Prostate gland (tissue), 2 donors: Measurements from ENCODE around the gene MLST8. TPM values are rescaled to one million over a fixed set of nuclear protein-coding genes. Genes with fewer than 3 reads are reported as not detected.

ENCODE experiments used
- DNase-seq: peaks from one replicate; pipeline ENCODE4 v3.0.0-alpha.2; 2019; ENCODE audit warnings: low spot score
- H3K27ac ChIP-seq, 2 donors: fragments of 200-600 bp; sonication (generic); 2 replicates each; pipeline ENCODE4 v1.5.1; 2017 to 2019
- H3K27me3 ChIP-seq: fragments of 200-600 bp; sonication (generic); replicated peaks from 2 replicates; pipeline ENCODE4 v1.5.1; 2019; ENCODE audit not compliant: insufficient read depth
- H3K36me3 ChIP-seq, 2 donors: fragments of 200-600 bp; sonication (generic); 1 replicate in 1 of 2; 2 replicates in 1 of 2; pipeline versions ENCODE4 v1.5.1 to v1.8.1; 2017 to 2019
- H3K4me1 ChIP-seq: fragments of 200-600 bp; sonication (generic); replicated peaks from 2 replicates; pipeline ENCODE4 v1.5.1; 2019
- H3K4me3 ChIP-seq, 2 donors: fragments of 200-600 bp; sonication (generic); 2 replicates each; pipeline ENCODE4 v1.5.1; 2017 to 2019
- H3K9me3 ChIP-seq: fragments of 200-600 bp; sonication (generic); 2 replicates; pipeline ENCODE4 v1.5.1; 2017
- POLR2A ChIP-seq: fragments of 450-650 bp; IDR thresholded peaks from one replicate; pipeline ENCODE4 v1.6.1; 2016; ENCODE audit warnings: antibody characterized with exemption, mild to moderate bottlenecking
- POLR2AphosphoS5 ChIP-seq: sonication (generic); formaldehyde crosslinking; IDR thresholded peaks from one replicate; pipeline ENCODE4 v1.6.1; 2017; ENCODE audit warnings: antibody characterized with exemption
- WGBS: methylation state at CpG from one replicate; pipeline ENCODE4 v1.1.5; 2018; 5-methylcytosine and 5-hydroxymethylcytosine counted together
- intact Hi-C: fragments of 100-400 bp; cut with DNase I; formaldehyde crosslinking; loops from one replicate; pipeline ENCODE4 v1.14.2; 2022
- total RNA-seq, 2 donors: library from RNA; depleted of rRNA; stranded (reverse); fragments of >200 nt; gene quantifications; one replicate each; pipeline ENCODE4 v1.1.0, GENCODE V29; 2016
- TF ChIP-seq, protein P1 (sequence below), 4 experiments: fragments of 200-600 bp in 2 of 4; fragments of 450-650 bp in 2 of 4; sonication (generic) in 2 of 4; IDR thresholded peaks; 1 replicate in 3 of 4; 2 replicates in 1 of 4; pipeline ENCODE4 v1.5.1; 2016 to 2019; ENCODE audit warnings: antibody characterized with exemption in 4 of 4, mild to moderate bottlenecking in 2 of 4, moderate library complexity in 2 of 4

Gene MLST8
- total RNA-seq, 2 donors from 2014 or later = 55.9 to 110 TPM

GRCh38 chr16:2163211-2163881 lies 41.9 kb upstream of the MLST8 start:
- peaks cover 0 to 4% of the 10 kb centered on the region in 2 donors for H3K36me3 ChIP-seq
- H3K27me3 ChIP-seq = no peaks in the 10 kb centered on the region
- peak overlapping the region; percentile 59 to 68 for H3K27ac ChIP-seq
- H3K4me3 ChIP-seq = no peak overlapping the region
- TF ChIP-seq, protein P1, sequence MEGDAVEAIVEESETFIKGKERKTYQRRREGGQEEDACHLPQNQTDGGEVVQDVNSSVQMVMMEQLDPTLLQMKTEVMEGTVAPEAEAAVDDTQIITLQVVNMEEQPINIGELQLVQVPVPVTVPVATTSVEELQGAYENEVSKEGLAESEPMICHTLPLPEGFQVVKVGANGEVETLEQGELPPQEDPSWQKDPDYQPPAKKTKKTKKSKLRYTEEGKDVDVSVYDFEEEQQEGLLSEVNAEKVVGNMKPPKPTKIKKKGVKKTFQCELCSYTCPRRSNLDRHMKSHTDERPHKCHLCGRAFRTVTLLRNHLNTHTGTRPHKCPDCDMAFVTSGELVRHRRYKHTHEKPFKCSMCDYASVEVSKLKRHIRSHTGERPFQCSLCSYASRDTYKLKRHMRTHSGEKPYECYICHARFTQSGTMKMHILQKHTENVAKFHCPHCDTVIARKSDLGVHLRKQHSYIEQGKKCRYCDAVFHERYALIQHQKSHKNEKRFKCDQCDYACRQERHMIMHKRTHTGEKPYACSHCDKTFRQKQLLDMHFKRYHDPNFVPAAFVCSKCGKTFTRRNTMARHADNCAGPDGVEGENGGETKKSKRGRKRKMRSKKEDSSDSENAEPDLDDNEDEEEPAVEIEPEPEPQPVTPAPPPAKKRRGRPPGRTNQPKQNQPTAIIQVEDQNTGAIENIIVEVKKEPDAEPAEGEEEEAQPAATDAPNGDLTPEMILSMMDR (IDR thresholded peaks at IDR 0.05) = no peak
- TF ChIP-seq POLR2AphosphoS5 = no peak
- TF ChIP-seq POLR2A = no peak
- 43% methylated on average over 25 of the region's 26 CpGs for whole genome bisulfite sequencing
- DNase-seq = peak; percentile 64
- no peaks in the 10 kb centered on the region for H3K9me3 ChIP-seq
- intact Hi-C loops = no loop called here
- H3K4me1 ChIP-seq = peaks cover 13% of the 10 kb centered on the region

DNA sequence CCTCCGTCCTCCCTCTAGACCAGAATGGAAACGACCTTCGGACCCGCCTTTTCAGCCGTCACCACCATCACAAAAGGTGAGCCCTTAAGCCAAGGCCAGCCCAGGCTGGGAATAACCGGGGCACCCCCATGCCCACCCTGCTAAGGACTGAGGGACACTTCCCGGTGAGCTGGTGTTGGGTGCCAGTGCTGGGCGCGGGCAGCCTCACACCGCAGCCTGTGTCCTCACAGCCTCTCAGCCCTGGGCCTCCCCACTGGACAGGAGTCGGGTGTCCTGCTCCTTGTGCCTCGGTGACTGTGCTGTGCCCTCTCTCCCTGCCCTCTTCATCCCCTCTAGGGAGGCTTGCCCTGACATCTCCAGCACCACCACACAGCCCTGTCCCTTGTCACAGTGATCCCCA lies 39.4 kb upstream of the MLST8 start:
- no peak for TF ChIP-seq POLR2A
- TF ChIP-seq, protein P1 (IDR thresholded peaks at IDR 0.05) = no peak
- no peak for TF ChIP-seq POLR2AphosphoS5
- Histone ChIP-seq H3K27me3 (no peaks in the 10 kb centered on the region), H3K27ac (no peak overlapping the region), H3K4me1 (peaks cover 13% of the 10 kb centered on the region), H3K9me3 (no peaks in the 10 kb centered on the region), H3K4me3 (no peak overlapping the region), H3K36me3 (peaks cover 0 to 4% of the 10 kb centered on the region in 2 donors)
- intact Hi-C loops = no loop called here
- over 99% methylated on average over 12 of the region's 12 CpGs for WGBS
- DNase-seq = no peak

DNA sequence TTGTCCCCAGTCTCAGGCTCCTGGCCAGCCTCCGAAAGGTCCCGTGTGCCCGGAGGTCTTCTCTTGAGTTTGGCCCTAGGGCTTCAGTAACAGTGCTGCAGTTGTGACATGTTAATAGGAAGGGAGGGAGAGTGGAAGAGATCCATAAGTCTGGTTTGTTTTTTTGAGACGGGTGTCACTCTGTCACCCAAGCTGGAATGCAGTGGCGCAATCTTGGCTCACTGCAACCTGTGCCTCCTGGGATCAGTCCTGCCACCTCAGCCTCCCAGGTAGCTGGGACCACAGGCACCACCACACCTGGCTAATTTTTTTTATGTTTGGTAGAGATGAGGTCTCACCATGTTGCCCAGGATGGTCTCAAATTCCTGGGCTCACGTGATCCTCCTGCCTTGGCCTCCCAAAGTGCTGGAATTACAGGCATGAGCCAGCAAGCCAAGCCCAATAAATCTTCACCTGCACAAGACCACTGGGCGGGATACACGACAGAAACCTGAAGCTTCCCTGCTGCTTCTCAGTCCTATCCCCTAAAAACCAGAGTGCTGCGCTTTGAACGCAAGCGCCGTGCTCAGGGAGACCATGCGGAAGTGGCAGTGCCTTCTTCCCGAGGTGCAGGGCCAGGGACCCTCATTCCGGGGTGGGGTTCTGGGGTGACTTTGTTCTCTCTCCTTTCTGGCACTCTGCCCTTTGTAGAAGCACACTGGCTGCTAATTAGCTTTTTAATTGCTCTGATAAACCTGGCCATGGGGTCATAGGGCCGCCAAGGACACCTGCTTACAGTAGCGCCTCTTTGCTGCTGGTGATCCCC lies 38.8 kb upstream of the MLST8 start:
- no peak overlapping the region for H3K4me3 ChIP-seq
- no peak overlapping the region for H3K27ac ChIP-seq
- H3K9me3 ChIP-seq = no peaks in the 10 kb centered on the region
- intact Hi-C loops = no loop called here
- H3K4me1 ChIP-seq = peaks cover 13% of the 10 kb centered on the region
- DNase-seq = no peak
- TF ChIP-seq, protein P1 (IDR thresholded peaks at IDR 0.05) = no peak
- TF ChIP-seq POLR2A (no peak), POLR2AphosphoS5 (no peak)
- H3K36me3 ChIP-seq = peaks cover 0 to 4% of the 10 kb centered on the region in 2 donors
- 84% methylated on average over 17 of the region's 17 CpGs for WGBS
- no peaks in the 10 kb centered on the region for H3K27me3 ChIP-seq

DNA sequence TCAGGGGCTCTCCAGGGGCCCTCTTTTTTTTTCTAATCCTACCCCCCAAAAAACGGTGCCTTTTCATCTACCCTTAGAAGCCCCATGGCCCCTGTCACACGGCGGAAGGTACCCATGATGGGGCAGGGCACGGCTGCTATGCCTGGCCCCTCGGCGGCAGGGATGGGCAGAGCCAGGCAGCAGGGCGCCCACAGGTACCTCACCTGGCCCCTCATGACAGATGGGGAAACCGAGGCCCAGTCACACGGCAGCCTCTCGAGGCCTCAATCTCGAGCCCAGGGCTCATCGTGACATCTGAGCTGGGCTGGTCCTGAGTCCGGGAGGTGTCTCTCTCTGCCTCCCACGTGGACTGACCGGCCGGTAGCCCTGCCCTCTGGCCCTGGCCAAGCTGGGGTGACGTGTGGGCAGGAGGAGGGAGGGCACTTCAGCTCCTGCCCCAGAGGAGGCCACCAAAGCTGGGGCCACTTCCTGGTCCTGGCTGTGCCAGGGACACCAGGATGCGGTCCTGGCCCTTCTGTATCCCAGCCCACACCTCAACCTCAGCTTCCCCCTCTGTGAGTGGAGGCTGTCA lies 38.1 kb upstream of the MLST8 start:
- WGBS = 92% methylated on average over 17 of the region's 18 CpGs
- TF ChIP-seq POLR2AphosphoS5 = no peak
- TF ChIP-seq POLR2A = no peak
- TF ChIP-seq, protein P1 (IDR thresholded peaks at IDR 0.05) = no peak
- Histone ChIP-seq H3K9me3 (no peaks in the 10 kb centered on the region), H3K27me3 (no peaks in the 10 kb centered on the region), H3K36me3 (peaks cover 0 to 4% of the 10 kb centered on the region in 2 donors), H3K27ac (no peak overlapping the region), H3K4me3 (no peak overlapping the region), H3K4me1 (peaks cover 13% of the 10 kb centered on the region)
- DNase-seq = no peak
- intact Hi-C loops = no loop called here
